OCI-LY1 (cell line): Measurements from ENCODE around the gene NKIRAS2.

Source experiments
- H2AFZ ChIP-seq: fragments of 200-600 bp; sonication (generic), shearing (Covaris generic); 2 replicates; pipeline ENCODE4 v1.6.0; 2014; ENCODE audit warnings: antibody characterized with exemption, mild to moderate bottlenecking, low read length
- H3F3A ChIP-seq: fragments of 200-600 bp; sonication (generic), shearing (Covaris generic); 2 replicates; pipeline ENCODE4 v1.6.0; 2014; ENCODE audit warnings: mild to moderate bottlenecking, antibody characterized with exemption, low read length, moderate library complexity; ENCODE audit not compliant: insufficient read depth
- H3K27ac ChIP-seq: fragments of 200-600 bp; sonication (generic); 2 replicates; pipeline ENCODE4 v1.5.1; 2014; ENCODE audit warnings: low read length, mixed run types, mild to moderate bottlenecking, low read depth; ENCODE audit not compliant: poor library complexity, severe bottlenecking
- H3K27me3 ChIP-seq: fragments of 200-600 bp; sonication (generic); 2 replicates; pipeline ENCODE4 v1.6.0; 2014; ENCODE audit warnings: antibody characterized with exemption, mild to moderate bottlenecking, low read length, moderate library complexity; ENCODE audit not compliant: insufficient read depth
- H3K36me3 ChIP-seq: fragments of 200-600 bp; sonication (generic); 2 replicates; pipeline ENCODE4 v1.6.1; 2014; ENCODE audit warnings: mild to moderate bottlenecking, antibody characterized with exemption, low read length, moderate library complexity, mixed read lengths; ENCODE audit not compliant: insufficient read depth
- H3K4me1 ChIP-seq: fragments of 200-600 bp; sonication (generic); 2 replicates; pipeline ENCODE4 v1.5.1; 2014; ENCODE audit warnings: mild to moderate bottlenecking, low read length, moderate library complexity; ENCODE audit not compliant: insufficient read depth, severe bottlenecking
- H3K4me2 ChIP-seq: fragments of 200-600 bp; sonication (generic), shearing (Covaris generic); 2 replicates; pipeline ENCODE4 v1.6.1; 2014; ENCODE audit warnings: low read length
- H3K4me3 ChIP-seq: fragments of 200-600 bp; sonication (generic); 2 replicates; pipeline ENCODE4 v1.5.1; 2014; ENCODE audit warnings: low read length, low read depth, mild to moderate bottlenecking, mixed read lengths; ENCODE audit not compliant: poor library complexity, severe bottlenecking
- H3K79me2 ChIP-seq: fragments of 200-600 bp; shearing (Covaris generic); 2 replicates; pipeline ENCODE4 v1.6.1; 2016; ENCODE audit warnings: mixed run types, low read length, mixed read lengths; ENCODE audit not compliant: insufficient read depth
- H3K9ac ChIP-seq: fragments of 200-600 bp; sonication (generic), shearing (Covaris generic); 2 replicates; pipeline ENCODE4 v1.6.1; 2014; ENCODE audit warnings: mild to moderate bottlenecking, low read length, mixed read lengths
- H3K9me2 ChIP-seq: fragments of 200-600 bp; sonication (generic), shearing (Covaris generic); 2 replicates; pipeline ENCODE4 v1.6.1; 2014; ENCODE audit warnings: low read depth, mild to moderate bottlenecking, low read length, mixed read lengths
- H3K9me3 ChIP-seq: fragments of 200-600 bp; shearing (Covaris generic); 2 replicates; pipeline ENCODE4 v1.6.1; 2014; ENCODE audit warnings: low read length, mixed read lengths
- H4K20me1 ChIP-seq: fragments of 200-600 bp; sonication (generic), shearing (Covaris generic); 2 replicates; pipeline ENCODE4 v1.6.0; 2016; ENCODE audit warnings: mild to moderate bottlenecking, low read length; ENCODE audit not compliant: insufficient read depth
- CTCF ChIP-seq: fragments of 200-600 bp; sonication (generic), shearing (Covaris generic); IDR thresholded peaks from 2 replicates; pipeline ENCODE4 v1.5.1; 2017; ENCODE audit warnings: mild to moderate bottlenecking, antibody characterized with exemption, low read length, moderate library complexity, mixed read lengths
- EZH2 ChIP-seq: fragments of 200-600 bp; sonication (generic), shearing (Covaris generic); IDR thresholded peaks from 2 replicates; pipeline ENCODE4 v1.8.0; 2017; ENCODE audit warnings: borderline replicate concordance, mixed run types, mild to moderate bottlenecking, antibody characterized with exemption, low read length, moderate library complexity, mixed read lengths

The NKIRAS2 gene

GRCh38 chr17:41972571-41973407, 47.1 kb upstream of the NKIRAS2 start:
- Histone ChIP-seq H3K9ac (no peak overlapping the region; the same call in 1 of the 2 replicates), H3K9me3 (no peaks in the 10 kb centered on the region), H2AFZ (no peak overlapping the region), H3K27me3 (no peaks in the 10 kb centered on the region), H3K36me3 (peaks cover 88% of the 10 kb centered on the region), H3K27ac (peak overlapping the region; percentile 76), H3K79me2 (no peaks in the 10 kb centered on the region), H4K20me1 (no peaks in the 10 kb centered on the region), H3K4me2 (peak overlapping the region; percentile 35), H3K4me1 (peaks cover 51% of the 10 kb centered on the region), H3K9me2 (no peaks in the 10 kb centered on the region), H3F3A (no peaks in the 10 kb centered on the region), H3K4me3 (peak overlapping the region; percentile 12)
- TF ChIP-seq EZH2 (no peak), CTCF (no peak)

- Histone ChIP-seq H3K4me2 (peak overlapping the region; percentile 35), H3K27me3 (no peaks in the 10 kb centered on the region), H3K9ac (no peak overlapping the region; the same call in 1 of the 2 replicates), H3K4me3 (peak overlapping the region; percentile 12), H3K79me2 (no peaks in the 10 kb centered on the region), H3K9me3 (no peaks in the 10 kb centered on the region), H3F3A (no peaks in the 10 kb centered on the region), H3K4me1 (peaks cover 45% of the 10 kb centered on the region), H3K9me2 (no peaks in the 10 kb centered on the region), H3K27ac (peak overlapping the region; percentile 76), H2AFZ (no peak overlapping the region), H3K36me3 (peaks cover 89% of the 10 kb centered on the region), H4K20me1 (no peaks in the 10 kb centered on the region)
- TF ChIP-seq CTCF: no peak
- no peak for TF ChIP-seq EZH2
These were observed 46.5 kb upstream of the NKIRAS2 start for GRCh38 chr17:41973408-41973811.

GRCh38 chr17:41974031-41974430, 45.9 kb upstream of the NKIRAS2 start:
- Histone ChIP-seq H3K4me3 (no peak overlapping the region), H3K27me3 (no peaks in the 10 kb centered on the region), H3K9me2 (no peaks in the 10 kb centered on the region), H3K4me2 (no peak overlapping the region), H4K20me1 (no peaks in the 10 kb centered on the region), H3K79me2 (no peaks in the 10 kb centered on the region), H3K4me1 (peaks cover 42% of the 10 kb centered on the region), H2AFZ (no peak overlapping the region), H3K9me3 (no peaks in the 10 kb centered on the region), H3F3A (no peaks in the 10 kb centered on the region), H3K36me3 (peaks cover 86% of the 10 kb centered on the region), H3K27ac (peak overlapping the region; percentile 76), H3K9ac (no peak overlapping the region)
- TF ChIP-seq EZH2 (no peak), CTCF (no peak)
